NCI-H1694 (cell line): ENCODE results near the gene SPATA33.
A peak's percentile ranks its signal among the peaks of the same experiment; 100 is the strongest.
"Not testable (repeated sequence)": the region's sequence is repeated elsewhere in the genome, so short reads cannot be mapped to it uniquely, and the experiment has no call there.

ENCODE experiments used
- DNase-seq: peaks from one replicate; lab custom pipeline; 2025; lab: John Stamatoyannopoulos, UW

SPATA33 gene

DNA sequence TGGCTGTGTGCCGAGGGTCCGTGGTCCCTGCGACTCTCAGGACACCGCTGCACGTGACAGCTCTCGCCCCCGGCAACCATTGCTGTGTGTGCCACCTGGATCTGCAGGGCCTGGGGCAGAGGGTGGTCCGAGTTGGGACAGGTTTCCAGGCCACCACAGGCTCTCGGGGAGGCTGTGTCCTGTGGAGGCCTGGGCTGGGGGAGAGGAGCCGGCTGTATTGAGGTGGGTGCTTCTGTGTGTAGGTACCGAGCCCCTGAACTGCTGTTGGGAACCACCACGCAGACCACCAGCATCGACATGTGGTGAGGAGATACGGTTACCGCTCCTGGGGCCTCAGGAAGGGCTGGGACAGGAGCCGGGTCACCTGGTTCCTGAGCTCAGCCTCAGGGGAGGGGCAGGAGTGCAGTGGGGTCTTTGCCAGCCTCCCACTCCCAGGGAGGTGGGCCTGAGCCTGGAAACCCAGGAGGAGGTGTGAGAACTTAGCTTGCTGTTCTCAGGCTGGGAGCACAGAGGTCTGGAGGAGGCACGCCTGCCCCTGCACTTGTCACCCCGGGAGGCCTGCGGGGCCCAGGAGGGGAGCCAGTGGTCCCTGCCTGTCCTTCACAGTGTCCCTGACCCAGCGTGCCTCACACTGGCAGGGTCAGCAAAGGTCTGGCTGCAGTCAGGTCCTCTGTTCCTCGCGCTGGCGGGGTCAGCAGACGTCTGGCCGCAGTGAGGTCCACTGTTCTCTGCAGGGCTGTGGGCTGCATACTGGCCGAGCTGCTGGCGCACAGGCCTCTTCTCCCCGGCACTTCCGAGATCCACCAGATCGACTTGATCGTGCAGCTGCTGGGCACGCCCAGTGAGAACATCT, 36.5 kb downstream of the SPATA33 start:
- DNase-seq: no peak

- not testable (repeated sequence) for DNase-seq
Measured at GRCh38 chr16:89694784-89695085, 37.1 kb downstream of the SPATA33 start.

DNA sequence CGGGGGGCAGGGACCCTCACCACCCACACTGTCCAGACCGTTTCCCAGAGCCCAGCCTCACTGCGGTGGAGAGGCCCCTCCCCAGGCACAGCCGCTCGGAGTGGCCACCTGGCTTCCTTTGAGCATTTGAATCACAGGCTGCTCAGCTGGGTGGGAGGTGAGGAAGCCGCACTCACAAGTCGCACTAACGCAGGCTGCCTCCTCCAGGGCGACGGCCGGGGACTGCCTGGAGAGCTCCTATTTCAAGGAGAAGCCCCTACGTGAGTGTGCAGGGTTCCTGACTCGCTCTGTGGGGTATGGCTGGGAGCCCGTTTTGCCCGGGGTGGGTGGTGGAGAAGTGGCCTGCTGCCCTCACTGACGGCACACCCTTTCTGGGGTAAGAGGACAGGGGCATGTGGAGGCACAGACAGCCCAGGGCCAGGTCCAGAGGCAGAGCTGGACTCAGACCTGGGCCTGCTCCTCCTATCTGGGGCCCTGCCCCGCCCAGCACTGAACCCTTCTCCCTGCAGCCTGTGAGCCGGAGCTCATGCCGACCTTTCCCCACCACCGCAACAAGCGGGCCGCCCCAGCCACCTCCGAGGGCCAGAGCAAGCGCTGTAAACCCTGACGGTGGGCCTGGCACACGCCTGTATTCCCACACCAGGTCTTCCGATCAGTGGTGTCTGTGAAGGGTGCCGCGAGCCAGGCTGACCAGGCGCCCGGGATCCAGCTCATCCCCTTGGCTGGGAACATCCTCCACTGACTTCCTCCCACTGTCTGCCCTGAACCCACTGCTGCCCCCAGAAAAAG, 37.6 kb downstream of the SPATA33 start:
- DNase-seq: no peak

GRCh38 chr16:89695875-89696669, 38.4 kb downstream of the SPATA33 start:
- DNase-seq: no peak

- DNase-seq: no peak
Measured at GRCh38 chr16:89696670-89697128, 39.1 kb downstream of the SPATA33 start.

DNA sequence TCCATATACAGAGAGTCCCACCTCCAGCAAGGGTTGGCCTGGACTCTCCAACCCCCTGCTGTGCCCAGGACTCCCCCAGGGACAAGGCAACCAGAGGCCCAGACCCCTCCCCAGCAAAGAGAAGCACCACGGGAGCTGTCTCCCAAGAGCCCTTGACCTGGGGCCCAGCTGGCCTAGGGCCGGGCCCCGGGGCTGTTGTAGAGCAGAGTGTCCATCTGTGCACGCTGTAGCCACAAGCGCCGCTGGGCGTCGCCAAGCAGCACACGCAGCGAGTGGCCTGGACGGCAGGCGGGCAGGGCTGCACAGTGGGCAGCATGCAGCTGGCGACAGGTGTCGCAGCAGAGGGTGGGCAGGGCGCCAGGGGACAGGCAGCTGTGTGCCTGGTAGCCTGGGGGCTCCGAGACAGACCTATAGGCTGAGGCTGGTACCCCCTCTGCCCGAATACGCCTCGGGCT, 39.6 kb downstream of the SPATA33 start:
- DNase-seq: no peak

GRCh38 chr16:89697616-89698331, 40.1 kb downstream of the SPATA33 start:
- no peak for DNase-seq

GRCh38 chr16:89698717-89699116, 41.1 kb downstream of the SPATA33 start:
- not testable (repeated sequence) for DNase-seq

DNA sequence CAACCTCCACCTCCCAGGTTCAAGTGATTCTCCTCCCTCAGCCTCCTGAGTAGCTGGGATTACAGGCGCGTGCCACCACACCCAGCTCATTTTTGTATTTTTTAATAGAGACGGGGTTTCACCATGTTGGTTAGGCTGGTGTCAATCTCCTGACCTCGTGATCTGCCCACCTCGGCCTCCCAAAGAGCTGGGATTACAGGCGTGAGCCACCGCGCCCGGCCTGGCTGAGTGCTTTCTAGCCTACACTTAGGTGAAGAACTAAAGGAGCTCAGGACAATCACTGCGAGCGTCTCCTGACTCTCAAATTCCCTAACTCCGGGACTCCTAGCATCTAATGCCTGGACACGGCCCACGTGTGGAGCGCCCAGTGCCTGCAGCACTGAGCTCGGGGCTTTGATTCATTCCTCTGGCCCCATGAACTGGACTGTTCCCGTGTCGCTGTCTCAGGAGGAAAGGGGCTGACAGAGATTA, 42.0 kb downstream of the SPATA33 start:
- not testable (repeated sequence) for DNase-seq

GRCh38 chr16:89700100-89700648, 42.5 kb downstream of the SPATA33 start:
- DNase-seq: peak; percentile 80

- DNase-seq: no peak
Measured at GRCh38 chr16:89700649-89701424, 43.2 kb downstream of the SPATA33 start.

DNA sequence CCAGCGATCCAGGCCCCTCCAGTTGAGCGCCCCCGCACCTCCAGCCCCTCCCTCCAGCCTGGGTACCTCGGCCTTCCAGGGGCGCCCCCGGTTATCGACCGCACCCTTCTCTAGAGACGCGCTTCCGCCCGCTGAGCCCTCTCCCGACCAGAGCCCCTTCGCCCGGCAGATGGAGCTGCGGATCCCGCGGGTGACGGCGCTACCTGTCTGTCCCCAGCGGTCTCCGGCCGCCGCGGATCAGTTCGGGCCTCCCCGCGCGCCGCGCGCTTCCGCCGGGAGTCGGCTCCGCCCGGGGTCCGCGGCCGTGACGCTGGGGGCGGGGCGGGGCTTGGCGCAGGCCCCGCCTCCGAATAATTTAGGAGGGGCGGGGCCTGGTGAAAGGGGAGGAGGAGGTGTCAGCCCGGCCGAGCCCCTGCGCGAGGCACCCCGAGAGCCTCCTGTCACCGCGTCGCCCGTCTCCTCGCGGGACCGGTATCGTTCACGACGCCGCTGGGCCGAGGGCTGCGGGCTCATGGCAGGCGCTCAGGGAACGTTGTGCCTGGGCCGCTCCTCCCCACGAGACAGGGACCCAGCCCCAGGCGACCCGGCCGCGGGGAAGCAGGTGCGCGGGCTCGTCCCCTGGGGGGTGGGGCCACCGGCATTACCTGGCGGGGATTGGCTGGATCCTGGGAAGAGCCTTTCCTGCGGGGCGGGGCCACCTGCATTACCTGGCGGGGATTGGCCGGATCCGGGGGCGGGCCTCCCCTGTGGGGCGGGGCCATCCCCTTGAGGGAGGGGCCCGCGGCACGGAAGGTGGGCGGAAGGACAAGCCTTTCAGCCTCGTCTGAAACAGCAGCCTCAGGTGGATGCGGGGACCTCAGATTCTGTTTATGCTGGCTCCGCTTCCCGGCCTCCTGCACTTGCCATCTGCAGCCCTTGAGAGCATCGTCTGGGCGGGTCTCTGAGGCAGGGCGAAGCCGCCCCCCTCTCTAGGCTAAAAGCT, 44.1 kb downstream of the SPATA33 start, which contains the start of gene SPATA2L:
TSS of gene SPATA2L (minus strand) at position 281 of the 982 bp plus-strand sequence. CDS start 473 bp downstream, outside the sequence.
- peak; percentile 74 for DNase-seq

DNA sequence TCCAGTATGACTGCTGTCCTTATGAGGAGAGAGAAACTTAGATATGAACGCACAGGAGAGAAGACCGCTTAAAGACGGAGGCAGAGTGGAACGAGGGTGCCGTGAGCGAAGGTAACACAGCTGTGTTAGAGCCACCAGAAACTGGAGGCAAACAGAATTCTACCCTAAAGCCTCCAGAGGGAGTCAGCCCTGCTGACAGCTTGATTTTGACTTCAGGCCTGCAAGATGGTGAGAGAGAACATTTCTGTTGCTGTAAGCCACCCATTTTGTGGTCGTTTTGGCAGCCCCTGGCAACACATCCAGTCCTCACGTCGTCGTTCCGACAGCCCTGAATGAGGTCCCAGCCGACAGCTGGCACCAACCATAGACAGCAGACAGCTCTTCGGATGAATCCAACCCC, 46.6 kb downstream of the SPATA33 start:
- DNase-seq: no peak

DNA sequence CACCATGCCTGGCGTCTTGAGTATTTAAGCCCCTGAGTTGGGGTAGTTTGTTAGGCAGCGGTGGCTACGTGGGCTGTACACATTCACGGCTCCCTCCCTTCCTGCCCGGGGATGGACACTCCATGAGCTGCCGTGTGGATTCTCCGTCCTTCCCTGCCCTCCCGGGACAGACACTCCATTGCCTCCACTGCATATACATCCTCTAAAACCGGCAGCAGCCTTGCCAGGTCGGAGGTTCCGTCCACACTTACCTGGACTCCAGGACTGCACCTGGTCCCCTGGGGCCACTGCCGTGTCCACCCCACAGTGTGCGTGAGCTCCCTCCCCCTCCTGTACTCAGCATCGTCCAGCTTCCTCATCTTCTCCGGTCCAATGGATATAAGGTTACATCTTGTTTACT, 47.4 kb downstream of the SPATA33 start:
- DNase-seq: no peak

- DNase-seq: no peak
Measured at GRCh38 chr16:89706518-89707260, 49.1 kb downstream of the SPATA33 start.

GRCh38 chr16:89707695-89708094, 50.1 kb downstream of the SPATA33 start:
- DNase-seq: no peak

- no peak for DNase-seq
Measured at GRCh38 chr16:89708481-89708931, 50.9 kb downstream of the SPATA33 start.

DNA sequence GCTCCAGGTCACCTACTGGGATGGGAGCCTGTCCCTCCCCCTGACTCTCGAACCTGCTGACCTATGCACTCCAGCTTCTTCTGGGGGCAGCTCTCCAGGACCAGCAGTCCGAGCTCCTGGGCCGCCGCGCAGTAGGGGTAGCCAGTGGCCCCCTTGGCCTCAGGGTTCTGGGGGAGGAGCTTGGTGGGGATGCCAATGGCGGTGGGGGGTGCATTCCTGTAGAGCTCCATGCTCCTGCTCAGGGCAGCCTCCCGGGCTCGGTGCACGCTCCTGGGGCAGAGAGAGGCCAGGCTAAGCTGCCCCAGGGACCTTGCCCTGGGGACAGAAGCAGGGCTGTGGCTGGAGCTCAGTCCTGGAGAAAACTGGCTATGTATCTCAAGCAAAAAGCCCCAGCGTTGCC, 51.5 kb downstream of the SPATA33 start:
- DNase-seq: no peak
